NK-92 (cell line): ENCODE data around the gene IDI1.
"Not testable (repeated sequence)": the region's sequence is repeated elsewhere in the genome, so short reads cannot be mapped to it uniquely, and the experiment has no call there.

Experiments
- DNase-seq: peaks from one replicate; lab custom pipeline; 2025; ENCODE audit not compliant: unreplicated experiment; lab: John Stamatoyannopoulos, UW

The IDI1 gene

DNA sequence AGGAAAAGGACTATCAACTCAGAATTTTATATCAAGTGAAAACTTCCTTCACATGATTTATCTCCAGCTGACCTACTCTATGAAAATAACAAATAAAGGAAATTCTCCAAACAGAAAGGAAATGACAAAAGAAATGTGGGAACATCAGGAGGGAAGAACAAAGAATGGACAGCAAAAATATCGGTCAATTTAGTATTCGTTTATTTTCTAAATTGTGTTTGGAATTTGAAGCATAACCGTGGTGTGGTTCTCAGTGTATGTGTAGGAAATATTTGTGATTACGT is 16.0 kb upstream of the IDI1 start:
- no peak for DNase-seq

DNA sequence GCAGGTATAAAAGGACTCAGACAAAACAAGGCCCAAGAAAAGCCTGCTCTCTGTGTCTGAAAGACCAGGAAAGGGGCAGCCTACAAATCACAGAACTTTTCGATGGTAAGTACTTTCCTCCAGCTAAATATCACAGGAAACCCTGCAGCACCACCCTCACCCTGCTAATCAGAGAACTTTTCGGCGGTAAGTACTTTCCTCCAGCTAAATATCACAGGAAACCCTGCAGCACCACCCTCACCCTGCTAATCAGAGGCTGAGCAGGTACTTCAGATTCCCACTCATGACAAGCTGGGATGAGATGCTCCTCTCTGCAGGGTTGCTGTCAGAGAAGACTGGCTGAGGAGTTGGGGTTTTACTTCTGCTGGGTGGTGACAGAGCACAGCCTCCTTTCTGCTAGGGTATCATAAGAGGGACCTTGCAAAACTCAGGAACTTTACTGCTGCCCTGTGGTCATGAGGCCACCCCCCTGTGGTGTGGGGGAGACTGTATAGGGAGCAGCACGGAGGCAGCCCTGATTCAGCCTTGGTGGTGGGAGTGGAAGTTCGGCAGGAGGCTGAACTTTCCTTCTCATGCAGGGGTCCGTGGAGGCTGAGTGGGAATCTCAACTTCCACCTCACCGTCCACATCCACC is 14.4 kb upstream of the IDI1 start:
- DNase-seq = no peak

DNA sequence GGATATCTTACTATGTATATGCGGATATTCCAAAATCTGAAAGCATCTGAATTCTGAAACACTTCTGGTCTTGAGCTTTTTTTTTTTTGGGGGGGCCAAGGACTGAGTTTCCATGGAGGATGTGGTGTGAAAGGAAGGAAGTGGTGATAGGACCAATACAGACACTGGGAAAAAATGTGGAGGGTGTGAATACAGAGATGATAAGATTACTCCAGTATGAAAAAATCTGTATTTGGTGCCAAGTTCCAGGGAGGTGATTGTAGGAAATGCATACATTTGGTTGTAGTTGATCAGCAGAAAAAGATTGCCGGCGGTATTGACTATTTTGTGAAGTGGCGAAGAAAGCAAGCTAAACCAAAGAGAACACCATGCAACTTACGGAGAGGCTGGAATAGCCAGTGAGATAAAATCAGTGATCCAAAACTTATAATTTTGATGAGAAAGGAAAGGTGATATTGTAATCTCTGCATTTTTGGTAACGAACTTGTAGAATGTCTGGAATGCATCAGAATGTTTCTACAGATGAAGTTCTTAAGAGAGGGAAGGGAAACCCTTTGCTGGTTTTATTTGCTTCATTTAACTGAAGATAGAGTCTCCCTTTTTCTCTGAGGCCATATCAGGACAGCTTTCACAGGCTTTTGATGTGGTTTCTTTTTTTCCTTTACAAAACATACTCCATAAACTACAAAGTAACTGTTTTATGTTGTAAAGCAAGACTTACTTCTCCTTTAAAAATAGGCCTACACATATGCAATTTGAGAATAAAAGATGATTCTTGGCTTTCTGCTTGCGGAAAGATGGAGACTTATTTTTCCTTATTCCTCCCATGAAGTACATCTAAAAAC is 13.2 kb upstream of the IDI1 start:
- DNase-seq = no peak

DNA sequence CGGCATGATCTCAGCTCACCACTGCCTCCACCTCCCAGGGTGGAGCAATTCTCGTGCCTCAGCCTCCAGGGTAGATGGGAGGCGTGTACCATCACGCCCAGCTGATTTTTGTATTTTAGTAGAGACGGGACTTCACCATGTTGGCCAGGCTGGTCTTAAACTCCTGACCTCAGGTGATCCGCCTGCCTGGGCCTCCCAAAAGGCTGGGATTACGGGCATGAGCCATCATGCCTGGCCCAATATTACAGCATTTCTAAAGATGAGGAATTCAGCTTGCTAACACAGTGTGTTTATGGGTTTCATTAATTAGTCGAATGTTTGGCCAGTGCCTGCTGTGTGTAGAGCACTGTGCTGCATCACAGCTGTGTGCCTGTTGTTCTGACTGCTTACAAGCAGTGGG is 11.0 kb upstream of the IDI1 start:
- DNase-seq = no peak

DNA sequence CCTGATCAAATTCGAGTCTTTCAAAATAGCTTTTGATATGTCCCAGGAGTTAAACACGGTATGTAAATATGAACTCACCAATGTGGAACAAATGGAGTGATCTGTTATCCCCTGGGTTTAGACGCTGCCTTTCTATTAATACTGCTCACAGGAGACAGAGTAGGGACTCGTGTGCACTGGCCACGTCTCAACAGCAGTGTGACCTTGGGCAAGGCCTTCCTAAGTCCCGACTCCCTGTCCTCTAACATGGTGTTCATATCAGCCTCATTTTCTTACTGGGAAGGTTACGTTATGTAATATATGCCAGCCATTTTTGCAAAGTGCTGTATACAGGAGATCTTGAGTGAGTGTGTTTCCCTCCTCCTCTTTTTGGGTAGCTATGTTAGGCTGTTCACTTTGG is 9.1 kb upstream of the IDI1 start:
- DNase-seq = no peak

DNA sequence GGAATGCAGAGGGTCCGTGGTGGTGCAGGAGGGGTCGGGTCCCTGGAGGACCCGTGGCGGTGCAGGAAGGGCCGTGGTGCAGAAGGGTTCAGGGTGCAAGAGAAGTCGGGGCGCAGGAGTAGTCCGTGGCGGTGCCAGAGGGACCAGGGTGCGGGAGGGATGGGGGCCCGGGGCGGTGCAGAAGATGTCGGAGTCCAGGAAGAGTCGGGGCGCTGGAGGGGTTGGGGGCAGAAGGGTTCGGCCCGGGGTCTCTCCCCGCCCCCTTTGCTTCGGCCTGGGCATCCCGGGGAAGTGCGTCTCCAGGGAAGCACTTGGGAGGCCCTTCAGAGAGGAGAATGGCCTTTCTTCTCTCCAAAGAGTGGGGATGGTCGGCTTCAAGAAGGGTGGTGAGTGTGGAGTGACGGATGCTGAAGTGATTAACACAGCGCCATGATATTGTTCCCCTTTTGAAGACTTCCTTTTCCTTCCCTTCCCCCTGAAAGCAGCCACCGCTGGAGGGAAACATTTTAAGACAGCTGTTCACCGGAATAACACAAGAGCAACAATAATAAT is 8.3 kb upstream of the IDI1 start:
- no peak for DNase-seq

DNA sequence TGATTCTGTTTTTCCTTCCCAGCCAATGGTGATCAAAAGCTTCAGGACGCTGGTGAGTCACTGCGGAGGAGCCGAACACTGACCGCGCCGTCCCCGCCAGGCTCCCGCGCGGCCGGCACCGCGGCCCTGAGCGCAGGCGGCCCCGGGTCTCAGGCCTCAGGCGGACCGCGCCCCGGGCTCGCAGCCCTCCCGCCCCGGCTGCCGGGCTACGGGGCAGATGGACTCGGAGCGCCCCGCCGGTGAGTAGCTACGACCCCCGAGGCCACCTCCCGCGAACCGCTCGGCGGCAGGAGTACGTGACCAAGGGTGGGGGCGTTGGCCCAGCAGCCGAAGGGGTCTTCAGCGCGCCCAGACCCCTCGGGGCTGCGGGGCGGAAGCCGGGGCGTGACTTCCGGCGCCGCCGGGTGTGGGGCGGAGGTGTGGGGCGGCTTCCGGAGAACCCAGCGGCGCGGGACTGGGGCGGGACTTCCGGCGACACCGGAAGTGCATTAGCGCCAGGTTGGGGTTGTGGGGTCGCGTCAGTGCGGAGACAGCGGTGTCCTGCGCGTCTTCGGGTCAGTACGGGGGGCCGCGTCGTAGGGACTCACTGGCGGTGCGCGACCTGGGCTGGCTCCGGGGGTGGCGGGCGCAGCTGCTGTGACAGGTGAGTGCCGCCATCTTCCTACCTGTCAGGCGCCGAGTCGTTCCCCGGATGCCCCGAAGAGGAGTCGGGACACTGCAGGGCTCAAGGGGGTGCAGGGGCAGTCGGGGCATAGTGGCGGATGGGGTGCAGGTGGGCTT is 7.6 kb upstream of the IDI1 start, which contains the start of gene WDR37:
WDR37 (plus strand) TSS at position 60 of the 780 bp plus-strand sequence. CDS start 15,771 bp downstream, outside the sequence.
- DNase-seq = peak; percentile 21

DNA sequence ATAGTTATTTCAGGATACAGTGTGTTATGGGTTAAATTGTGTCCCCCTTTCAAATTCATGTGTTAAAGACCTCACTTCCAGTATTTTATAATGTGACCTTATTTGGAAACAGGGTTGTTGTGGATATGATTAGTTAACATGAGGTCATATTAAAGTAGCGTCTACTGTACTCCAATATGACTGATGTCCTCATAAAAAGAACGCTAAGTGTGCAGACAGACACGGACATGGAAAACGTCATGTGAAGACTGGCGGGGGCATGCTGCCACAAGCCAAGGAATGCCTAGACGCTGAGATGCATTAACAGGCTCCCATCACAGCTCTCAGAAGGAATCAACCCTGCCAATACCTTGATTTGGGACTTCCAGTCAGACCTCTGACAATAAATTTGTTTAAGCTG is 5.8 kb upstream of the IDI1 start:
- DNase-seq = no peak

DNA sequence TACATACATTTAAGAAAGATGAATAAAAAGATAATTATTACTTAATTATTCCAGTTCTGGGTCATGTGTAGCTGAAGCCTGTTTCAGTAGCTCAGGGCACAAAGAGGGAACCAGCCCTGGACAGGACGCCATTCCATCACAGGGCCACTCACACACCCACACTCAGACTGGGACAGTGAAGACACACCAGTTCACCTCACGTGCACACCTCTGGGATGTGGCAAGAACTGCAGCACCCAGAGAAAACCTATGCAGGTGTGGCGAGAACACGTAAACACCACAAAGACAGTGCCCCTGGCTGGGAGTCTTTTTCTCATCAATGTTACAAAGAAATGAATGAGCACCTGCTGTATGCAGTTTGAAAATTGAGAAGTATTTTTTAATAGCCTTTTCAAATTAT is 1.6 kb upstream of the IDI1 start:
- no peak for DNase-seq

DNA sequence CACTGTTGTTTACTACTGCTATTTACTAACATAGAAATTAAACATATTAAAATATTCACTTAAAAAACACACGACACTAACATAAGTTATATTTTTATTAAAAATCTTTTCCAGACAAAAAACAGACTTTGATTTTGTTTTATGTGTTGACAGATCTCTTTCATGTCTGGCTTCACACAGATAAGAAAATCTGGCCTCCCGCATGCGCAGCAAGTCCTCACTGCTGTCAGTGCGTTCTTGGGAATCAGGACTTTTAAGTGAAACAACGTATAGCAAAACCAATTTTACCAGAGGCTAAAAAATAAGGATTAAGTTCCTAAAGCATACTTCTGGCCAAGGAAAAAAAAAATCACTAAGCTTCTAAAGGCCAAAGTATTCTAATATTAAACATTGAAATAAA is 1.2 kb upstream of the IDI1 start:
- DNase-seq = no peak

DNA sequence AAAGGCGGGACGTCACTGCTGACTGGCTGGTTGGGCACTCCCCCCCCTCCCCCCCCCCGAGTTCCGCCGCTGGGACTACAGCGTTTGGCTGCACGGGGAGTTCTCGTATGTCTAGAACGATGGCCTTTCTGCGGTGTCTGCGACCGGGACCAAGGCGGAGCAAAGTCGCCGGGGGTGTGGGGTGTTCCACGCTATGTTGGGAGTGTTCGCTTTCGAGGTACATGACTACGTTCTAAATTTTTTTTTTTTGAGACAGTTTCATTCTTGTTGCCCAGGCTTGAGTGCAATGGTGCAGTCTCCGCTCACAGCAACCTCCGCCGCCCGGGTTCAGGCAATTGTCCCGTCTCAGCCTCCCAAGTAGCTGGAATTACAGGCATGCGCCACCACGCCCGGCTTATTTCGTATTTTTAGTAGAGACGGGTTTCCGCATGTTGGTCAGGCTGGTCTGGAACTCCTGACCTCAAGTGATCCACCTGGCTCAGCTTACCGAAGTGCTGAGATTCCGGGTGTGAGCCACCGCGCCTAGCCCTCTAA is 573 bp upstream of the IDI1 start:
- no peak for DNase-seq

DNA sequence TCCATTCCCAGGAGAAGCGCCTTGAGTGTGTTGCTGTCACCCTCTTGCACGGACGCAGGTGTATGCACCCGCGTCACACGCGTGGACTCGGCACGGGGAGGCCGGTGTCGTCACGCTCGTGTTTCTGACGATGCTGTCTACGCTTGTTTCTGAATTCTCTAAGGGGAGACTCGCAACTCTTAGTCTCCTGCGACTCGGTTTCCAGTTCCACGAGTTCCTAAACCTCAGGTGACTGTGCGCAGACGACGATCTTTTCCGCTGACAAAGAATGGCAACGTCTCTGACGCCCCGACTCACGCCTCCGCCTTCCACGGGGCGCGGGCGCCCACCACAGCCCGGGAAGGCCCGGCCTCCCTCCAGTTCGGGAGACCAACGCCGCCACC is 579 bp downstream of the IDI1 start:
- no peak for DNase-seq

DNA sequence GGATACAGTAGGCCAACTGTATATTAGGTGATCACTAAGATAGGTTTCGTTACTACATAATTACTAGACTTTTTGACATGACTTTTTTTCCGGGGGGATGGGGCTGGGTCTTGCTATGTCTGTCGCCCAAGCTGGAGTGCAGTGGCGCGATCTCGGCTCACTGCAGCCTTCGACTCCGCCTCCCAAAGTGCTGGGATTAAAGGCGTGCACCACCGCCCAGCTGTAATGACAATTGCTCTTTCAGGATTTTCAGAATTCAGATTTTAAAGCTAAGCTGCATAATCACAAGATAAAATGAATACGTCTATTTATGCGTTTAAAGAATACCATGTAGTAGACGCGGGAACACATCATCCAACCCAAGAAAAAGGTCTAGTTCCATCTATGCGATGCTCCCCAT is 982 bp downstream of the IDI1 start:
- DNase-seq = no peak

DNA sequence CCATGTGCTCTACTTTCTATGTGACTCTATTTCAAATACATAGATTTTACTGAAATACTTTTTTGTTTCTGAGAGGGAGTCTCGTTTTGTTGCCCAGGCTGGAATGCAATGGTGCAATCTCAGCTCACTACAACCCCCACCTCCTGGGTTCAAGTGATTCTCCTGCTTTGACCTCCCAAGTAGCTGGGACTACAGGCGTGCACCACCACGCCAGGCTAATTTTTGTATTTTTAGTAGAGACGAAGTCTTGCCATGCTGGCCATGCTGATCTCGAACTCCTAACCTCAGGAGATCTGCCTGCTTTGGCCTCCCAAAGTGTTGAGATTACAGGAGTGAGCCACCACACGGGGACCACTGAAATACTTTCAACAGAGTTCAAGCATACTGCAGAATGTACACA is 3.5 kb downstream of the IDI1 start:
- no peak for DNase-seq

DNA sequence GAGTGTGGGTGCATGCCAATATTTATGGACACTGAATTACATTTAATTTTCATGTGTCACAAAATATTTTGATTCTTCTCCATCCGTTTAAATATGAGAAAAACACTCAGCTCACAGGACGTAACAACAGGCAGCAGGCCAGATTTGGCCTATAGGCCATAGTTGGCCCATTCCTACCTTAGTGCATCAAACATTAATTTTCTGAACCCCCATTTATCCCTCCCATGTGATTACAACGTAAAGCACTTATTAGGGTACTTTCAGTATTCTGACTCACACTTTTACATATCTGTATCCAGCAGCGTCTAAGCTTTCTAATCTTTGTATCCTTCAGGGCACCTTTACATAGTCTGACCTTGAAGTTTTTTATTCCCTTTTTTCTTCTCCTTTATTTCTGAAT is 4.0 kb downstream of the IDI1 start:
- no peak for DNase-seq

DNA sequence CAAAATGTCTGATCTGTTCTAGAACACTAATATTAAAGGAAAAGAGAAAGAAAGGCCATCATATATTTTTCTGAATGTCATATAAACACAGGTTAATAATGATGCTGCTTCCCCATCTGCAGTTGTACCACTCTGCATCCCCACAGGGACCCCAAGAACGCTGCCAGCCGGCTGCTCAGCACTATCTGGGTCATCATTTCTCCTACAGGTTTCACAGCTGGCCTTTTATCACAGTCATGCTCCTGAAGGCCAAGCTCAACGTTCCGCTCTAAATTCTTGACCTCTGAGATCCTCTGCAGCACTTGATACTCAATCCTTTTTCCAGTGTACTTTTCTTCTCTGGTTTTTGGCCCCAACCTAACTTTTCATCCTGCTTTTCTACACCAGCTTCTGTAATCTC is 4.8 kb downstream of the IDI1 start:
- DNase-seq = no peak

DNA sequence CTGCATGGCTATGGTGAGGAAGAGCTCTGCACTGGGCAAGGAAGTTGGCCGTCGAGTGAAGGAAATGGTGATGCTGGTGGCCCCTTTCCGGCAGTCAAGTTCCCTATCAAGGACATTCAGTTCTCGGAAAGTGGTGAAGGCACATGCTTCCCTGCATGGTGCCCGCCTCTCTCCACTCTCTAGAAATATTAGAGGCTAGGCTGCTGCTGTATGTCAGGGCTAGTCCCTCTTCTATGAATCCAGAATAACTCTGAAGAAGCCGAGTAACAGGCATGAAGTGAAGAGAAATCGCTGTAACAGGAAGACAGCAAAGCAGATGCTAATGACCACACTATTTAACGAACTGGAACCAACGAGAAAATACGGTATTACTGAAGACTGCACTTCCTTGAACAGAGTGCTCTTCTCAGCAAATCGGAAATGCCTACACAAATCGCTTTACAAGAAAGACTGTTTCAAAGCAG is 5.4 kb downstream of the IDI1 start:
- no peak for DNase-seq

DNA sequence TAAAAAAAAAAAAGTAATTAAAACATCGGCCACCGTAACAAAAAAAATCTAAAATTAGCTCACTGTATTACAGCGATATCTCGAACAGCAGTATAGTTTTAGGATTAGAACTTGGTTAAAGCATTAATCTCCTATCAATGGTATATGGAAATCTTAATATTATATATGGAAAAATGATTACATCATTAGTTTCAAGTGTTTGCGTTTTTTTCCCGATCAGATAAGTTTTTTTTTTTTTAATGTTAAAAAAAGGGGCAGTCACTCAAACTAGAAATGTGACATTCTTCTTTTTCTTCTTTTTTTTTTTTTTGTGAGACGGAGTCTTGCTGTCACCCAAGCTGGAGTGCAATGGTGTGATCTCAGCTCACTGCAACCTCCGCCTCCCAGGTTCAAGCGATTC is 7.4 kb downstream of the IDI1 start:
- DNase-seq = no peak

DNA sequence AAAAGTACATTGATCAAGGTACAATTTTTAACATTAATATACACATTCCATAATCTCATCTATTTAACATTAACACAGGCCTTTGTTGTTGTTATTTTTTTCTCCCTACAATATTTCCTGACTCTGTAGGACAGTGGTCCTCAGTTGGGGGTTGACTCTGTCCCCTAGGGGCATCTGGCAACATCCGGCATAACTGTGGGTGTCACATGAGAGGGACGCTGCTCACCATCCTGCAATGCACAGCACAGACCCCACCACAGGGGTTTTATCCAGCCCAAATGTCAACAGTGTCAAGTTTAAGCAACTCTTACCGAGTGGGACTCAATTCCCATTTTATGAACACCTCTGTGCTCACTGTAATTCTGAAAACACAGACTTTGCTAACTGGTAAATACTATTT is 8.8 kb downstream of the IDI1 start:
- no peak for DNase-seq

DNA sequence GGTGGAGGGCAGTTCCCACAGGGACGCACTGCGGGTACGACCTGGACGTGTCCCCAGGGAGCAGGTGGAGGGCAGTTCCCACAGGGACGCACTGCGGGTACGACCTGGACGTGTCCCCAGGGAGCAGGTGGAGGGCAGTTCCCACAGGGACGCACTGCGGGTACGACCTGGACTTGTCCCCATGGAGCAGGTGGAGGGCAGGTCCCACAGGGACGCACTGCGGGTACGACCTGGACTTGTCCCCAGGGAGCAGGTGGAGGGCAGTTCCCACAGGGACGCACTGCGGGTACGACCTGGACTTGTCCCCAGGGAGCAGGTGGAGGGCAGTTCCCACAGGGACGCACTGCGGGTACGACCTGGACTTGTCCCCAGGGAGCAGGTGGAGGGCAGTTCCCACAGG is 10.2 kb downstream of the IDI1 start:
- DNase-seq = not testable (repeated sequence)

DNA sequence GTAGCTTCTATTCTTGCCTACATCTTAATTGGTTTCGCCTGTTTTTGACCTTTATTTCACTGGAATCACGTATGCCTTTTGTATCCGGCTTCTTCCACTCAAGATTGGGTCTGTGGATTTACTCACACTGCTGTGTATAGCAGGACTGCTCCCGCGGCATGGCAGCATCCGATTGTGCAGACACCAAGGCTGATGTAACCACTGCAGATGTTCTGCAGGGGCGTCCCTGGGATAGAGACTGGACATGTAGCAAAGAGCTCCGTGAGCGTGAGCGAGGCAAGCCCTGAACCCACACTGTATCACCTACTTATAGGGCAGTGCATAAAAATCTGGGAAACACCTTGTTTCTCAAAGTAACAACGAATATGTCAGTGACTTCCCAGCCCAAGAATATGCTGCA is 11.8 kb downstream of the IDI1 start:
- DNase-seq = no peak
